Testis (tissue), 3 donors: Measurements from ENCODE around the gene MFSD6. TPM values are rescaled to one million over a fixed set of nuclear protein-coding genes. Genes with fewer than 3 reads are reported as not detected.
A peak's percentile ranks its signal among the peaks of the same experiment; 100 is the strongest.

Source experiments
- DNase-seq: peaks from one replicate; pipeline ENCODE4 v3.0.0-alpha.2; 2019
- H3K27ac ChIP-seq, 2 donors: fragments of 200-600 bp; sonication (generic); one replicate each; pipeline ENCODE4 v1.5.1; 2019
- H3K27me3 ChIP-seq: fragments of 200-600 bp; sonication (generic); one replicate; pipeline ENCODE4 v1.5.1; 2019
- H3K36me3 ChIP-seq: fragments of 200-600 bp; sonication (generic); one replicate; pipeline ENCODE4 v1.5.1; 2017; ENCODE audit warnings: low read depth; ENCODE audit errors: missing control alignments
- H3K4me1 ChIP-seq: fragments of 200-600 bp; sonication (generic); one replicate; pipeline ENCODE4 v1.5.1; 2019
- H3K4me3 ChIP-seq, 2 donors: fragments of 200-600 bp; sonication (generic); one replicate each; pipeline ENCODE4 v1.5.1; 2017 to 2019
- H3K9me3 ChIP-seq: fragments of 200-600 bp; sonication (generic); one replicate; pipeline ENCODE4 v1.5.1; 2017
- POLR2A ChIP-seq: fragments of 450-650 bp; IDR thresholded peaks from one replicate; pipeline ENCODE4 v1.6.1; 2017; ENCODE audit warnings: antibody characterized with exemption, mild to moderate bottlenecking, moderate library complexity
- WGBS, 2 donors: methylation state at CpG; one replicate each; pipeline ENCODE4 v1.1.5; 2018; 5-methylcytosine and 5-hydroxymethylcytosine counted together
- intact Hi-C: fragments of 100-400 bp; cut with DNase I; formaldehyde crosslinking; loops from one replicate; pipeline ENCODE4 v1.15.1; 2023; ENCODE audit warnings: low total_unique reads
- polyA plus RNA-seq: library from polyadenylated mRNA; stranded (reverse); fragments of 350-450 nt; fragmentation: Illumina TruSeq; extraction: RNeasy Lipid Tissue Mini Kit (QIAGEN cat#74804); gene quantifications from one replicate; pipeline ENCODE4 v1.2.3, GENCODE V29; 2014; ENCODE audit warnings: low read depth, low replicate concordance; ENCODE audit not compliant: insufficient read depth
- total RNA-seq, 2 donors: library from RNA; depleted of rRNA; stranded (reverse); fragments of >200 nt; gene quantifications; one replicate each; pipeline ENCODE4 v1.2.3, GENCODE V29; 2016
- TF ChIP-seq, protein P1 (sequence below), 3 experiments: fragments of 450-650 bp in 2 of 3; fragments of 200-600 bp in 1 of 3; sonication (generic) in 1 of 3; IDR thresholded peaks; one replicate each; pipeline ENCODE4 v1.5.1; 2016 to 2019; ENCODE audit warnings: antibody characterized with exemption in 3 of 3, mild to moderate bottlenecking in 2 of 3, moderate library complexity in 1 of 3

Gene MFSD6
- total and polyA plus RNA-seq, 3 donors from 2014 or later: 15.0 to 47.3 (median 29.9) TPM

DNA sequence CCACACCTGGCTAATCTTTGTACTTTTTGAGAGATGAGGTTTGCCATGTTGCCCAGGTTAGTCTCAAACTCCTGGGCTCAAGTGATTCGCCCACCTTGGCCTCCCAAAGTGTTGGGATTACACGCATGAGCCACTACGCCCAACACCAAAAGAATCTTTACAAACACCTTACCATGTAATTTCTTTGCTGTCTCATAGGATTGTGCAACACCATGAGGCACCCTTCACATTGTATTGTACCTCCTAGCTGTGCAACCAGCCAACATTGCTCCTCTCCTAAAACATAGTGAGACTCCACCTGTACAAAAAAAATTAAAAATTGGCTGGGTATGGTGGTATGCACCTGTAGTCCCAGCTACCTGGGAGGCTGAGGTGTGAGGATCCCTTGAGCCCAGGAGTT, 3.1 kb upstream of the MFSD6 start:
- H3K9me3 ChIP-seq: no peaks in the 10 kb centered on the region
- DNase-seq: no peak
- H3K4me1 ChIP-seq: peaks cover 3% of the 10 kb centered on the region
- H3K27me3 ChIP-seq: no peaks in the 10 kb centered on the region
- intact Hi-C loops: no loop called here
- no peak for TF ChIP-seq POLR2A
- TF ChIP-seq, protein P1, sequence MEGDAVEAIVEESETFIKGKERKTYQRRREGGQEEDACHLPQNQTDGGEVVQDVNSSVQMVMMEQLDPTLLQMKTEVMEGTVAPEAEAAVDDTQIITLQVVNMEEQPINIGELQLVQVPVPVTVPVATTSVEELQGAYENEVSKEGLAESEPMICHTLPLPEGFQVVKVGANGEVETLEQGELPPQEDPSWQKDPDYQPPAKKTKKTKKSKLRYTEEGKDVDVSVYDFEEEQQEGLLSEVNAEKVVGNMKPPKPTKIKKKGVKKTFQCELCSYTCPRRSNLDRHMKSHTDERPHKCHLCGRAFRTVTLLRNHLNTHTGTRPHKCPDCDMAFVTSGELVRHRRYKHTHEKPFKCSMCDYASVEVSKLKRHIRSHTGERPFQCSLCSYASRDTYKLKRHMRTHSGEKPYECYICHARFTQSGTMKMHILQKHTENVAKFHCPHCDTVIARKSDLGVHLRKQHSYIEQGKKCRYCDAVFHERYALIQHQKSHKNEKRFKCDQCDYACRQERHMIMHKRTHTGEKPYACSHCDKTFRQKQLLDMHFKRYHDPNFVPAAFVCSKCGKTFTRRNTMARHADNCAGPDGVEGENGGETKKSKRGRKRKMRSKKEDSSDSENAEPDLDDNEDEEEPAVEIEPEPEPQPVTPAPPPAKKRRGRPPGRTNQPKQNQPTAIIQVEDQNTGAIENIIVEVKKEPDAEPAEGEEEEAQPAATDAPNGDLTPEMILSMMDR (IDR thresholded peaks at IDR 0.05): no peak
- H3K4me3 ChIP-seq: no peak overlapping the region
- H3K36me3 ChIP-seq: no peaks in the 10 kb centered on the region
- WGBS, 2 donors: 88 to 97% methylated on average over 3 of the region's 3 CpGs
- no peak overlapping the region for H3K27ac ChIP-seq

DNA sequence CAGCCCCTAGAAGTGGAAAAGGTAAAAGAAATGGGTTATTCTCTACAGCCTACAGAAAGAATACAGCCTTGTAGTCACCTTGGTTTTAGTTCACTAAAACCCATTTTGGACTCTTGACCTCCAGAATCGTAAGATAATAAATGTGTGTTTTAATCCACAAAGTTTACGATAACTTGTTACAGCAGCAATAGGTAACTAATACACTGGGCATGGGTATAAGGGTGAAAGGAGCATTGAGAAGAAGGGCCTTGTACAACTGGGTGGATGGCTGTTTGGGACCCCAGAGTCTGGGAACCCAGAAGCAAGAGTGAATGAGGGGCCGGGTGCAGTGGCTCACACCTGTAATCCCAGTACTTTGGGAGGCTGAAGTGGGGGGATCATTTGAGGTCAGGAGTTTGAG, 2.2 kb upstream of the MFSD6 start:
- TF ChIP-seq POLR2A: no peak
- TF ChIP-seq, protein P1 (IDR thresholded peaks at IDR 0.05): no peak
- intact Hi-C loops: no loop called here
- H3K4me3 ChIP-seq: no peak overlapping the region
- no peak overlapping the region for H3K27ac ChIP-seq
- H3K36me3 ChIP-seq: no peaks in the 10 kb centered on the region
- no peaks in the 10 kb centered on the region for H3K27me3 ChIP-seq
- no peaks in the 10 kb centered on the region for H3K9me3 ChIP-seq
- WGBS, 2 donors: 92 to 95% methylated on average over 3 of the region's 3 CpGs
- peaks cover 3% of the 10 kb centered on the region for H3K4me1 ChIP-seq
- DNase-seq: no peak

DNA sequence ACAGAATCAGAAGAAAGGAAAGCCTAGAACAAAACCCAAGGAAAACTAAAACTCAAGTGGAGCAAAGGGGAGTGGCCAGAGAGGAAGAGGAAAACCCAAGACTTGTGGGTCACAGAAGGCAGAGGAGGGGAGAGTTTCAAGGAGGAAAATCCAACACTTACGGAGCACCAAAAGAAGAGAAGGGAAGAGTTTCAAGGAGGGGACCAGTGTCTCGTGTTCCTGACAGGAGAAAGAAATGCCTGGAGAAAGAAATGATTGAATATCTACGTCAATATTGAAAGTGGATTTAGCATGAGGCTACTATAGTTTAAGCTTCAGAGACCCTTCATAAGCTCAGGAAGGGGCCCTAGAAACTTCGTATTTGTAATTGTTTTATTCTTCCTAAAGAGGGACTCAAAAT, 1.4 kb upstream of the MFSD6 start:
- 62 to 73% methylated on average over 4 of the region's 4 CpGs for WGBS, 2 donors
- no peaks in the 10 kb centered on the region for H3K36me3 ChIP-seq
- intact Hi-C loops: no loop called here
- no peak overlapping the region for H3K4me3 ChIP-seq
- H3K9me3 ChIP-seq: no peaks in the 10 kb centered on the region
- no peak overlapping the region for H3K27ac ChIP-seq
- peaks cover 3% of the 10 kb centered on the region for H3K4me1 ChIP-seq
- no peak for TF ChIP-seq POLR2A
- H3K27me3 ChIP-seq: no peaks in the 10 kb centered on the region
- no peak for DNase-seq

DNA sequence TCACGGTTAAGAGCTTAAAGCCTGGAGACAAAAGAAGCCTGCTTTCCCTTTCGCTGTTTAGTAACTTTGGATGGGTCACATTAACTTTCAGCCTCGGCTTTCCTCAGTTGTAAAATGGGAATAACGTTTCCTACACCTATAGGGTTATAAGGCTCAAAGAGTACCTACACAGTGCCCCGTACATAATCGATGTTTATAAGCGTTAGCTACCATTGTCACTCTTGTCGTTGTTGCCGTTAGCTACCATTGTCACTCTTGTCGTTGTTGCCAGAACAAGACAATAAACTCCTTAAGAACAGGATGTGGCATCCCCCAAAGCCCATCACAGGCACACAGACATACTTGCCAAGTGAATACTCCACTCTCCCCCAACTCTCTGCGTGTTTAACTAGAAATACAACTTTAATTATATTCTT, 901 bp upstream of the MFSD6 start:
- no peak for DNase-seq
- 44 to 45% methylated on average over 11 of the region's 11 CpGs for WGBS, 2 donors
- H3K4me3 ChIP-seq: peak overlapping the region; percentile 81 to 83
- intact Hi-C loops: no loop called here
- H3K9me3 ChIP-seq: no peaks in the 10 kb centered on the region
- peak overlapping the region in 1 of 2 donors; percentile 76 for H3K27ac ChIP-seq
- H3K27me3 ChIP-seq: no peaks in the 10 kb centered on the region
- H3K4me1 ChIP-seq: peaks cover 3% of the 10 kb centered on the region
- H3K36me3 ChIP-seq: no peaks in the 10 kb centered on the region
- no peak for TF ChIP-seq POLR2A
- TF ChIP-seq, protein P1 (IDR thresholded peaks at IDR 0.05): no peak

DNA sequence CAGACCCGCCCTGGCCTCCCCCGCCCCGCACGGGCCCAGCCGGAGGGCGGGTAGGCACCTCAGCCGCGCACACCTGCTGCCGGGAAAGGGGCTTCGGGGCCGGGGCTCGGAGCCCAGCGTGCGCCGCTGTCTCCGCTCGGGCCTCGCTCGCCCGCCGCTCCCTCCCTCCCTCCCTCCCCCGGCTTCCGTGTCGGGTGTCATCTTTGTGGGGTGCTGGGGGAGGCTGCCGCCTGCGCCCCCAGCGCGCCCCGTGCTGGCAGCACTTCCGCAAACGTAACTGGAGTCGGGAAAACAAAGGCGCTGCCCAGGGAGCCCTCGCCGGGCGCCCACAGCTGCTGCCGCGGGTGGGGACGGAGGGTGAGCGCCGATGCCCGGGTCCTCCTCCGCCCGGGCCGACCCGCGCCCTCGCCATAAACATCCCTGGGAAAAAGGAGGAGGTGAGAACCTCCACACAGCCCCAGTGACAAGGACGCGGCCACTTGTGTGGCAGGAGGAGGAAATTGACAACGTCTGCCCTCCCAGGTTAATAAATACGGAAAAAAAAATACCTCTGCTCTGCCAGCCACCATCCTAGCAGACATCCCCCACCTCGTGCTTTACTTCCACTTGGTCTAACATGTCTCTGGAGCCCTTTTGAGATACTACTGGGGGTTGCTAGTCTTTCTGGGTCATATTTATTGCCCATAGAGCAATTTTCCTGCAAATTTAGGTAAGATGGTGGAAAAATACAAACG, 550 bp downstream of the MFSD6 start:
- Histone ChIP-seq H3K4me3 (peak overlapping the region; percentile 81 to 83), H3K36me3 (no peaks in the 10 kb centered on the region), H3K27ac (peak overlapping the region; percentile 71 to 76), H3K4me1 (peaks cover 3% of the 10 kb centered on the region), H3K27me3 (no peaks in the 10 kb centered on the region), H3K9me3 (no peaks in the 10 kb centered on the region)
- peak; percentile 55 for DNase-seq
- intact Hi-C loops: no loop called here
- TF ChIP-seq, protein P1 (IDR thresholded peaks at IDR 0.05): no peak
- no peak for TF ChIP-seq POLR2A
- 2 to 8% methylated on average over 9 to 43 of the region's 54 CpGs for WGBS, 2 donors
